Measurements from ENCODE around the gene ZFP36L2.

ZFP36L2 gene

DNA sequence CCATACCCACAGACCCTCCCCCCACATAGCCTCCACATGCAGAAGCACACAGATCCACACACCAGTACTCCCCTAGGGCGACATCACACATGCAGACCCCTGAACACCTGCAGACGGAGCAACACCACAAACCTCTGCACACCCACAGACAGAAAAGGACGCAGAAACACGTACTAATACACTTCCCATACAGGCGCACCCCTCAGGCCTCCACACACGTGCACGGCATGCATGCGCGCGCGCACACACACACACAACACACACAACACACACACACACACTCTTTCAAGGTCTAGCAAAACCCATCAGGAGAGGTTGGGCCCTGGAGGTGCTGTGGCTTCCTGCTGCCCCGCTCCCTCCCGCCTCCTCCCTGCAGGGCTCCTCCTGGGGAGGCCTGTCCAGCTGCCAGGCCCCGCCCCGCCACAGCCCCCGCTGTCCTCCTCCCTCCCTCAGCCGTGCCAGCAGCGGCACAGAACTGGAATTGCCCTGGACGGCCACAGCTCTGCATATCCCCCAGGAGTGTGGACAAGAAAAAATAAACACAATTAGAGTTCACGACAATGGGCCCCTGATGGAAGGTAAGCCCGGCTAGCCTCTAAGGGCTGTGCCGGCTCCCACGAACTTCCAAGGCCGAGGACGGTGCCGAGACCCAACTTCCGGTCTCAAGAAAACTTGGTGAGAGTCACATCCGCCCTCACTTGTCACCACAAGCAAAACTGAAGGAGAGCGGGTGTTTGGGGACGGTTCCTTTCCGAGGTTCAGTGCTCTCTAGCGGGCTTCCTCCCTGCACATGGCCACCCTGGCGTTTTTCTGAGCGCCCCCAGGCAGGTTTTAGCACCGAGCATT is 6.8 kb downstream of the ZFP36L2 start (continued):
- TF ChIP-seq, protein P1, sequence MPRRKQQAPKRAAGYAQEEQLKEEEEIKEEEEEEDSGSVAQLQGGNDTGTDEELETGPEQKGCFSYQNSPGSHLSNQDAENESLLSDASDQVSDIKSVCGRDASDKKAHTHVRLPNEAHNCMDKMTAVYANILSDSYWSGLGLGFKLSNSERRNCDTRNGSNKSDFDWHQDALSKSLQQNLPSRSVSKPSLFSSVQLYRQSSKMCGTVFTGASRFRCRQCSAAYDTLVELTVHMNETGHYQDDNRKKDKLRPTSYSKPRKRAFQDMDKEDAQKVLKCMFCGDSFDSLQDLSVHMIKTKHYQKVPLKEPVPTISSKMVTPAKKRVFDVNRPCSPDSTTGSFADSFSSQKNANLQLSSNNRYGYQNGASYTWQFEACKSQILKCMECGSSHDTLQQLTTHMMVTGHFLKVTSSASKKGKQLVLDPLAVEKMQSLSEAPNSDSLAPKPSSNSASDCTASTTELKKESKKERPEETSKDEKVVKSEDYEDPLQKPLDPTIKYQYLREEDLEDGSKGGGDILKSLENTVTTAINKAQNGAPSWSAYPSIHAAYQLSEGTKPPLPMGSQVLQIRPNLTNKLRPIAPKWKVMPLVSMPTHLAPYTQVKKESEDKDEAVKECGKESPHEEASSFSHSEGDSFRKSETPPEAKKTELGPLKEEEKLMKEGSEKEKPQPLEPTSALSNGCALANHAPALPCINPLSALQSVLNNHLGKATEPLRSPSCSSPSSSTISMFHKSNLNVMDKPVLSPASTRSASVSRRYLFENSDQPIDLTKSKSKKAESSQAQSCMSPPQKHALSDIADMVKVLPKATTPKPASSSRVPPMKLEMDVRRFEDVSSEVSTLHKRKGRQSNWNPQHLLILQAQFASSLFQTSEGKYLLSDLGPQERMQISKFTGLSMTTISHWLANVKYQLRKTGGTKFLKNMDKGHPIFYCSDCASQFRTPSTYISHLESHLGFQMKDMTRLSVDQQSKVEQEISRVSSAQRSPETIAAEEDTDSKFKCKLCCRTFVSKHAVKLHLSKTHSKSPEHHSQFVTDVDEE (CRISPR knock-in tag; IDR thresholded peaks at IDR 0.05), result peak; percentile 67
- TF ChIP-seq ZNF70 (CRISPR knock-in tag; IDR thresholded peaks at IDR 0.05) (peak; percentile 38; the same call in 1 of the 2 replicates), ESRRG (CRISPR knock-in tag; IDR thresholded peaks at IDR 0.05) (peak; percentile 57; the same call in 1 of the 2 replicates), OSR1 (CRISPR knock-in tag; IDR thresholded peaks at IDR 0.05) (no peak), ZFP3 (CRISPR knock-in tag; IDR thresholded peaks at IDR 0.05) (peak; percentile 79), ZC3H10 (CRISPR knock-in tag; IDR thresholded peaks at IDR 0.05) (no peak), SNAI2 (CRISPR knock-in tag; IDR thresholded peaks at IDR 0.05) (peak; percentile 7; the same call in 1 of the 2 replicates), TOX (CRISPR knock-in tag; IDR thresholded peaks at IDR 0.05; ENCODE audit: borderline replicate concordance) (no peak), BACH2 (CRISPR knock-in tag; IDR thresholded peaks at IDR 0.05; ENCODE audit: borderline replicate concordance) (no peak)
- TF ChIP-seq, protein P2, sequence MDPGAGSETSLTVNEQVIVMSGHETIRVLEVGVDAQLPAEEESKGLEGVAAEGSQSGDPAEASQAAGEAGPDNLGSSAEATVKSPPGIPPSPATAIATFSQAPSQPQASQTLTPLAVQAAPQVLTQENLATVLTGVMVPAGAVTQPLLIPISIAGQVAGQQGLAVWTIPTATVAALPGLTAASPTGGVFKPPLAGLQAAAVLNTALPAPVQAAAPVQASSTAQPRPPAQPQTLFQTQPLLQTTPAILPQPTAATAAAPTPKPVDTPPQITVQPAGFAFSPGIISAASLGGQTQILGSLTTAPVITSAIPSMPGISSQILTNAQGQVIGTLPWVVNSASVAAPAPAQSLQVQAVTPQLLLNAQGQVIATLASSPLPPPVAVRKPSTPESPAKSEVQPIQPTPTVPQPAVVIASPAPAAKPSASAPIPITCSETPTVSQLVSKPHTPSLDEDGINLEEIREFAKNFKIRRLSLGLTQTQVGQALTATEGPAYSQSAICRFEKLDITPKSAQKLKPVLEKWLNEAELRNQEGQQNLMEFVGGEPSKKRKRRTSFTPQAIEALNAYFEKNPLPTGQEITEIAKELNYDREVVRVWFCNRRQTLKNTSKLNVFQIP (CRISPR knock-in tag; IDR thresholded peaks at IDR 0.05; ENCODE audit: borderline replicate concordance, low read depth), result no peak
- TF ChIP-seq, protein P3, sequence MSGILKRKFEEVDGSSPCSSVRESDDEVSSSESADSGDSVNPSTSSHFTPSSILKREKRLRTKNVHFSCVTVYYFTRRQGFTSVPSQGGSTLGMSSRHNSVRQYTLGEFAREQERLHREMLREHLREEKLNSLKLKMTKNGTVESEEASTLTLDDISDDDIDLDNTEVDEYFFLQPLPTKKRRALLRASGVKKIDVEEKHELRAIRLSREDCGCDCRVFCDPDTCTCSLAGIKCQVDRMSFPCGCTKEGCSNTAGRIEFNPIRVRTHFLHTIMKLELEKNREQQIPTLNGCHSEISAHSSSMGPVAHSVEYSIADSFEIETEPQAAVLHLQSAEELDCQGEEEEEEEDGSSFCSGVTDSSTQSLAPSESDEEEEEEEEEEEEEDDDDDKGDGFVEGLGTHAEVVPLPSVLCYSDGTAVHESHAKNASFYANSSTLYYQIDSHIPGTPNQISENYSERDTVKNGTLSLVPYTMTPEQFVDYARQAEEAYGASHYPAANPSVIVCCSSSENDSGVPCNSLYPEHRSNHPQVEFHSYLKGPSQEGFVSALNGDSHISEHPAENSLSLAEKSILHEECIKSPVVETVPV (CRISPR knock-in tag; IDR thresholded peaks at IDR 0.05), result no peak

DNA sequence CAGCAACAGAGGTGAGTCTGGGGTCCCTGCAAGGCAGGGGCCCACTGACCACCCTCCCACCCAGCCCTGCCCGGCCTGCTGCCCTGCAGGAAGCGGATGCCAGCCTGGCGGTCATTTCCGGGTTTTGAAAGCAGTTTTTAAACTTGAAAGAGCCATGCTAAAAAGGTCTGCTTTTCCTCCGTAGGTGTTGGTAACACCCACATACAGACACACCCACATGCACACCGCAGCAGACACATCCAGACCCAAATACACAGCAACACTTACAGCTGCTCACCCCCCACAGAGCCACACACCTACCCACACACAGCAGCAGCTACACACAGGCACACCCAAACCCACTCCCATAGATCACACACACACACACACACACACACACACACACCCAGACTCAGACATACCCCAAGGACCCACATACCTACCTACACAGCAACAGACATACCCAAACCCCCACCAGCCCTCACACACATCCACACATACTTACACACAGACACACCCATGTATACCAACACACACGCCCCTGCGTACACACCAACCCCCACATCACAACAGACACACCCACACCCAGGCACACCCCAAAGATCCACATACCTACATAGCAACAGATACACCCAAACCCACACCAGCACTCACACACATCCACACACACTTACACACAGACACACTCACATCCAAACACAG is 7.6 kb downstream of the ZFP36L2 start:
- TF ChIP-seq ZNF70 (CRISPR knock-in tag; IDR thresholded peaks at IDR 0.05), result no peak
- TF ChIP-seq ESRRG (CRISPR knock-in tag; IDR thresholded peaks at IDR 0.05), result no peak
- TF ChIP-seq ARNTL (CRISPR knock-in tag; IDR thresholded peaks at IDR 0.05; ENCODE audit: borderline replicate concordance, low read depth), result no peak
- no peak for ATAC-seq

DNA sequence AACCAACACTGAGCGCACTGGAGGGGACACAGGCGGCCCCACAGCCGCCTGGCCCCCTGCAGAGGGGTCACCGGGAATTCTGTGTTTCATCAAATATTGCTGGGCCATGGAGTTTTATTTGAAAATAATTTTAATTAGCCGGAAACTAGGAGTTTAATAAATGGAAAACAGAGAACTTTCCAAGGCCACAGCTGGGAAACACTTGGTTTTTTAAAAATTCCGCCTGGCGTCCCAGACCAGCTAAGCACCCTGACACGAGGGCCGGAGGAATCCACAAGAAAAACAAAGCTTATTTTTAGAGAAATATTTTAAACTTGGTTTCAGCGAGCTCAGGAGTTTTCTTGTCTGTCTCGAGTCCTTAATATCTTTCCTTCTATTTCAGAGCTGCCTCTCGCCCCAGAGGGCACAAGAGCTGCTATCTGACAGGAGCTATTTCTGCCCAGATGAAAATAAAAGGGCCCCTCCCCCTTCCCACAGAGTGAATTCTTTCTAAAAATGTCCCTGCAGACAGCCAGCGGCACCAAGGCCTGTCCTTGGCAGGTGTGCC is 8.2 kb downstream of the ZFP36L2 start:
- TF ChIP-seq BACH2 (CRISPR knock-in tag; IDR thresholded peaks at IDR 0.05; ENCODE audit: borderline replicate concordance), result no peak
- no peak for ATAC-seq

DNA sequence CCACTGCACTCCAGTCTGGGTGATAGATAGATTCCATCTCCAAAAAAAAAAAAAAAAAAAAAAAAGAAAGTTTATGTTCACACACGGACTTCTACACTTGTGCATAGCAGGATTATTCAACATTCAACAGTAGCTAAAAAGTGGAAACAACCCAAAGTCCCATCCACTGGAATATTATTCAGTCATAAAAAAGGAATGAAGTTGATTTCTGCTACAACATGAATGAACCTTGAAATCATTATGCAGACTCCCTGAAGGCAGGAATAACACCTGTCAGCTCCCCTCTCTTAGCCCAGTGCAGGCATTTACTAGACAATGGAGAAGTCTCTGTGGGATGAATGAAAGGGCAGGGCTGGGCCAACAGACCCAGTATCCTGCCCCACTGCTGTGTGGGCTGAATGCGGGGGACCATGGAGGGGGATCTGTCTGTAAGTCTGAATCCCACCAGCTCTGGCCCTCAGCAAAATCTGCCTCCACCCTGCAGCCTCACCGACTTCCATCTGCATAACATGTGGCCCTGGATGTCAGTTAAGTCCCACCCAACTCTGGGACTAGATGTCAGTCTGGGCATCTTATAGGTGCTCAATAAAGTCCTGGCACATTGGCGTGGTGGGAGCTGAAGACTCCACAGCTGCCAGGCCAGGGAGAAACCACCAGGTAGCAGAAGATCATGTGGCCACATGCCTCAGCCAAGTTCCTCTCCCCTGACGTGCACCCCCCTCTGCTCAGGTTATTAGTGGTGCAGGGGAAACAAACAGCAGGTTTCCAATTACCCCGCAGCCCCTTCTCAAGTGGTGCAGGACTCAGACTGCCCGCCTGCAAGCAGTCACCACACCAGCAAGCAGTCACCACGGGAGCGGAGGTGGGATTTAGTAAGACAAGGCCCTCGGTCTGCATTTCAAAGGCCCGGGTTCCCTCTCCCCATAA is 8.9 kb downstream of the ZFP36L2 start:
- TF ChIP-seq ZFP3 (CRISPR knock-in tag; IDR thresholded peaks at IDR 0.05) (no peak), ZNF565 (CRISPR knock-in tag; conservative IDR thresholded peaks at IDR 0.05; ENCODE audit: low read depth) (no peak), ZNF8 (CRISPR knock-in tag; IDR thresholded peaks at IDR 0.05) (no peak), CSDC2 (CRISPR knock-in tag; IDR thresholded peaks at IDR 0.05) (no peak), PPARA (CRISPR knock-in tag; IDR thresholded peaks at IDR 0.05; ENCODE audit: borderline replicate concordance) (no peak)
- TF ChIP-seq, protein P4, sequence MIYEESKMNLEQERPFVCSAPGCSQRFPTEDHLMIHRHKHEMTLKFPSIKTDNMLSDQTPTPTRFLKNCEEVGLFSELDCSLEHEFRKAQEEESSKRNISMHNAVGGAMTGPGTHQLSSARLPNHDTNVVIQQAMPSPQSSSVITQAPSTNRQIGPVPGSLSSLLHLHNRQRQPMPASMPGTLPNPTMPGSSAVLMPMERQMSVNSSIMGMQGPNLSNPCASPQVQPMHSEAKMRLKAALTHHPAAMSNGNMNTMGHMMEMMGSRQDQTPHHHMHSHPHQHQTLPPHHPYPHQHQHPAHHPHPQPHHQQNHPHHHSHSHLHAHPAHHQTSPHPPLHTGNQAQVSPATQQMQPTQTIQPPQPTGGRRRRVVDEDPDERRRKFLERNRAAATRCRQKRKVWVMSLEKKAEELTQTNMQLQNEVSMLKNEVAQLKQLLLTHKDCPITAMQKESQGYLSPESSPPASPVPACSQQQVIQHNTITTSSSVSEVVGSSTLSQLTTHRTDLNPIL (CRISPR knock-in tag; IDR thresholded peaks at IDR 0.05; ENCODE audit: low read depth), result no peak

More for the DNA sequence above, 8.9 kb downstream of the ZFP36L2 start:
- no peak for ATAC-seq

All from SK-N-SH treated with all-trans-retinoic acid at 6 μM for 48 hours (cell line).